OCI-LY7 (cell line): ENCODE results near the gene RBM46. TPM values are rescaled to one million over a fixed set of nuclear protein-coding genes. Genes with fewer than 3 reads are reported as not detected.

Experiments used
- BruUV-seq: library from RNA; stranded (reverse); fragments of 400-500 nt; replicated peaks from 2 replicates; lab custom pipeline; 2021; lab: Mats Ljungman, UMichigan
- CTCF ChIA-PET: fragments of 300-600 bp; sonication (Branson Sonifier 250); formaldehyde crosslinking; loops from one replicate; lab custom pipeline; 2022; ENCODE audit warnings: antibody characterized with exemption; ENCODE audit not compliant: unreplicated experiment; lab: Charles Lee
- POLR2A ChIA-PET: fragments of 300-600 bp; sonication (Branson Sonifier 250); formaldehyde crosslinking; loops from one replicate; lab custom pipeline; 2022; ENCODE audit warnings: antibody characterized with exemption; lab: Charles Lee
- DNase-seq: peaks from one replicate; pipeline ENCODE4 v3.0.0-alpha.2; 2015; ENCODE audit warnings: low spot score
- H2AFZ ChIP-seq: fragments of 200-600 bp; sonication (generic), shearing (Covaris generic); 2 replicates; pipeline ENCODE4 v1.6.1; 2014; ENCODE audit warnings: mild to moderate bottlenecking, antibody characterized with exemption, low read length, moderate library complexity
- H3K27ac ChIP-seq: fragments of 200-600 bp; sonication (generic); 2 replicates; pipeline ENCODE4 v1.5.1; 2014; ENCODE audit warnings: mixed run types, low read depth, mild to moderate bottlenecking, moderate library complexity, low read length, inconsistent platforms; ENCODE audit not compliant: poor library complexity, severe bottlenecking
- H3K36me3 ChIP-seq: fragments of 200-600 bp; sonication (generic); 2 replicates; pipeline ENCODE4 v1.6.1; 2014; ENCODE audit warnings: mild to moderate bottlenecking, antibody characterized with exemption, low read length, moderate library complexity, mixed read lengths; ENCODE audit not compliant: insufficient read depth
- H3K4me1 ChIP-seq: fragments of 200-600 bp; sonication (generic); 2 replicates; pipeline ENCODE4 v1.5.1; 2014; ENCODE audit warnings: mild to moderate bottlenecking, low read length; ENCODE audit not compliant: insufficient read depth, poor library complexity, severe bottlenecking
- H3K4me2 ChIP-seq: fragments of 200-600 bp; sonication (generic); 2 replicates; pipeline ENCODE4 v1.6.1; 2014; ENCODE audit warnings: mild to moderate bottlenecking, low read length
- H3K4me3 ChIP-seq: fragments of 200-600 bp; sonication (generic); 2 replicates; pipeline ENCODE4 v1.5.1; 2014; ENCODE audit warnings: mild to moderate bottlenecking, low read depth, low read length; ENCODE audit not compliant: poor library complexity, severe bottlenecking
- H3K79me2 ChIP-seq: fragments of 200-600 bp; sonication (generic); 2 replicates; pipeline ENCODE4 v1.6.1; 2016; ENCODE audit warnings: low read depth, mild to moderate bottlenecking, low read length, moderate library complexity, mixed read lengths; ENCODE audit not compliant: insufficient read depth
- H3K9me2 ChIP-seq: fragments of 200-600 bp; sonication (generic); 2 replicates; pipeline ENCODE4 v1.6.1; 2016; ENCODE audit warnings: mild to moderate bottlenecking, low read length, mixed read lengths; ENCODE audit not compliant: insufficient read depth
- H3K9me3 ChIP-seq: fragments of 200-600 bp; sonication (generic); 2 replicates; pipeline ENCODE4 v1.6.1; 2014; ENCODE audit warnings: mild to moderate bottlenecking, mixed run types, low read length, mixed read lengths
- H4K20me1 ChIP-seq: fragments of 200-600 bp; sonication (generic); 2 replicates; pipeline ENCODE4 v1.6.1; 2014; ENCODE audit warnings: mild to moderate bottlenecking, antibody characterized with exemption, low read length, moderate library complexity, mixed read lengths; ENCODE audit not compliant: insufficient read depth
- EZH2phosphoT487 ChIP-seq: fragments of 200-600 bp; sonication (generic); IDR thresholded peaks from 2 replicates; pipeline ENCODE4 v1.6.1; 2018; ENCODE audit warnings: low read depth, borderline replicate concordance, mild to moderate bottlenecking, mixed run types, antibody characterized with exemption, low read length, moderate library complexity, mixed read lengths
- intact Hi-C: fragments of 100-400 bp; cut with micrococcal nuclease; formaldehyde crosslinking; loops from one replicate; pipeline ENCODE4 v1.10.0; 2022; ENCODE audit not compliant: unreplicated experiment
- small RNA-seq: library from RNA; depleted of rRNA; stranded (forward); fragments of <200 nt; gene quantifications from one replicate; pipeline ENCODE3, GENCODE V24; 2014
- total RNA-seq, 2 experiments: library from RNA; depleted of rRNA in 1 of 2; stranded (reverse); fragments of >200 nt in 1 of 2; shearing (Covaris generic) in 1 of 2; gene quantifications; 2 replicates each; pipeline ENCODE4 v1.2.3, GENCODE V29; 2014 to 2022
- TF ChIP-seq, protein P1 (sequence below): fragments of 200-600 bp; sonication (generic); conservative IDR thresholded peaks from 2 replicates; pipeline ENCODE4 v1.5.1; 2014; ENCODE audit warnings: mild to moderate bottlenecking, antibody characterized with exemption, low read length, moderate library complexity, mixed read lengths

The RBM46 gene
- total RNA-seq, 2 experiments from 2014 or later, result not detected

DNA sequence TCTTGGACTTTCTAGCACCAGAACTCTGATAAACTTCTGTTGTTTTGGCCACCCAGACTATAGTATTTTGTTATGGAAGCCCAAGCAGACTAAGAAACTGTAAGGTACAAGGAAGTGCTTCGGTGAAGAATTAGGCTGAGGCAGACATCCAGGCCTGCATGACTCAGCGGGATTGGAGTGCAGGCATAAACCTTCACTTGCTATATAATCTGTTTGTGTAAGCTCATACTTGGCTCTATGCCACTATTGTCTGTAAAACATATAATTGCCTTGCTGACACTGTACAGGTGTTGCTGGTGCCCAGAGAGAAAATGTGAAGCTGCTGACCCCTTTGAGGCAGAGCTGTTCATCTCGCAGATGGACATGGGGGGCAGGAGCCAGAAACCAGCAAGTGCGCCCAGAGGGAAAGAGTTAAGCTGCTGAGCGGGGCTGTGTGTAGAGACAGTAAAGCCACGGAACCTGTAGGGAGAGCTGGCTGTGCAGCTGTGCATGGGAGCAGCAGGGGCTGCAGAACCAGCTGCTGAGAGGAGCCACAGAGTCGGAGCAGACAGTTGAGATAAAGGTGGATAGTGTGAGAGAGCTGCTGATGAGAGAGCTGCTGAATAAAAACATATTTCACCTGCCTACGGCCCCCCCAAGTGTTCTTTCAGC, 96.2 kb downstream of the RBM46 start:
- H4K20me1 ChIP-seq, result no peaks in the 10 kb centered on the region
- DNase-seq, result peak; percentile 1
- no peak overlapping the region for H2AFZ ChIP-seq
- ChIA-PET POLR2A (no interaction called here), CTCF (no interaction called here)
- TF ChIP-seq EZH2phosphoT487, result no peak
- TF ChIP-seq, protein P1, sequence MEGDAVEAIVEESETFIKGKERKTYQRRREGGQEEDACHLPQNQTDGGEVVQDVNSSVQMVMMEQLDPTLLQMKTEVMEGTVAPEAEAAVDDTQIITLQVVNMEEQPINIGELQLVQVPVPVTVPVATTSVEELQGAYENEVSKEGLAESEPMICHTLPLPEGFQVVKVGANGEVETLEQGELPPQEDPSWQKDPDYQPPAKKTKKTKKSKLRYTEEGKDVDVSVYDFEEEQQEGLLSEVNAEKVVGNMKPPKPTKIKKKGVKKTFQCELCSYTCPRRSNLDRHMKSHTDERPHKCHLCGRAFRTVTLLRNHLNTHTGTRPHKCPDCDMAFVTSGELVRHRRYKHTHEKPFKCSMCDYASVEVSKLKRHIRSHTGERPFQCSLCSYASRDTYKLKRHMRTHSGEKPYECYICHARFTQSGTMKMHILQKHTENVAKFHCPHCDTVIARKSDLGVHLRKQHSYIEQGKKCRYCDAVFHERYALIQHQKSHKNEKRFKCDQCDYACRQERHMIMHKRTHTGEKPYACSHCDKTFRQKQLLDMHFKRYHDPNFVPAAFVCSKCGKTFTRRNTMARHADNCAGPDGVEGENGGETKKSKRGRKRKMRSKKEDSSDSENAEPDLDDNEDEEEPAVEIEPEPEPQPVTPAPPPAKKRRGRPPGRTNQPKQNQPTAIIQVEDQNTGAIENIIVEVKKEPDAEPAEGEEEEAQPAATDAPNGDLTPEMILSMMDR, result no peak
- no peaks in the 10 kb centered on the region for H3K36me3 ChIP-seq
- H3K79me2 ChIP-seq, result no peaks in the 10 kb centered on the region
- H3K9me2 ChIP-seq, result no peaks in the 10 kb centered on the region
- H3K4me1 ChIP-seq, result no peaks in the 10 kb centered on the region
- H3K9me3 ChIP-seq, result no peaks in the 10 kb centered on the region
- no peak overlapping the region for H3K27ac ChIP-seq
- intact Hi-C loops, result no loop called here
- H3K4me2 ChIP-seq, result no peak overlapping the region
- BruUV-seq, result no TSS peak
- no peak overlapping the region for H3K4me3 ChIP-seq

Small RNAs within 50 kb of the gene (small RNA-seq; reads per million reads assigned to genes)
- gene RNU2-44P (0.21 reads per million), gene RNU2-66P (0.52 reads per million, percentile 7 among the genes with 10 or more reads in this experiment)

Other genes starting within 250 kb of the RBM46 start
- gene PLRG1, start 230.9 kb upstream of the RBM46 start, total RNA-seq (2014; rRNA removed; shearing (Covaris generic)), result 39.1 and 41.7 TPM in 2 replicates
- 102 and 104 TPM in 2 replicates for gene PLRG1, start 230.9 kb upstream of the RBM46 start, total RNA-seq (2022)
- not detected in 2 replicates for gene FGB, start 218.3 kb upstream of the RBM46 start, total RNA-seq (2014; rRNA removed; shearing (Covaris generic))
- not detected in 2 replicates for gene FGB, start 218.3 kb upstream of the RBM46 start, total RNA-seq (2022)
- gene FGA, start 190.5 kb upstream of the RBM46 start, total RNA-seq (2014; rRNA removed; shearing (Covaris generic)), result not detected in 2 replicates
- gene FGA, start 190.5 kb upstream of the RBM46 start, total RNA-seq (2022), result not detected in 2 replicates
- gene FGG, start 168.6 kb upstream of the RBM46 start, total RNA-seq (2014; rRNA removed; shearing (Covaris generic)), result not detected in 2 replicates
- not detected in 2 replicates for gene FGG, start 168.6 kb upstream of the RBM46 start, total RNA-seq (2022)
- gene LRAT, start 37.3 kb upstream of the RBM46 start, total RNA-seq (2014; rRNA removed; shearing (Covaris generic)), result not detected in 2 replicates
- gene LRAT, start 37.3 kb upstream of the RBM46 start, total RNA-seq (2022), result not detected in 2 replicates